Colonic mucosa (tissue), 4 donors: Measurements from ENCODE around the gene DCAKD. TPM values are rescaled to one million over a fixed set of nuclear protein-coding genes. Genes with fewer than 3 reads are reported as not detected.
A peak's percentile ranks its signal among the peaks of the same experiment; 100 is the strongest.

Experiments used
- DNase-seq: peaks from one replicate; pipeline ENCODE4 v3.0.0-alpha.2; 2020
- H3K27ac ChIP-seq: fragments of 200-600 bp; one replicate; pipeline ENCODE4 v1.8.0; 2021
- H3K27me3 ChIP-seq: fragments of 200-600 bp; one replicate; pipeline ENCODE4 v1.8.0; 2021
- H3K36me3 ChIP-seq: fragments of 200-600 bp; one replicate; pipeline ENCODE4 v1.8.0; 2021
- H3K4me1 ChIP-seq: fragments of 200-600 bp; one replicate; pipeline ENCODE4 v1.8.0; 2021; ENCODE audit warnings: mild to moderate bottlenecking
- H3K4me3 ChIP-seq: fragments of 200-600 bp; one replicate; pipeline ENCODE4 v1.8.0; 2021
- H3K9ac ChIP-seq, 2 donors: one replicate each; pipeline ENCODE4 v1.7.0; 2013; ENCODE audit warnings: control low read depth in 2 of 2, low read depth in 2 of 2, low read length in 2 of 2
- H3K9me3 ChIP-seq: fragments of 200-600 bp; one replicate; pipeline ENCODE4 v1.8.0; 2021
- CTCF ChIP-seq: fragments of 200-600 bp; IDR thresholded peaks from one replicate; pipeline ENCODE4 v1.8.0; 2022; ENCODE audit warnings: antibody characterized with exemption, mild to moderate bottlenecking
- intact Hi-C: fragments of 100-400 bp; cut with DNase I; formaldehyde crosslinking; loops from one replicate; pipeline ENCODE4 v1.14.1; 2022
- total RNA-seq, 2 donors: library from RNA; stranded (reverse); fragmentation: NEBNext Ultra II Directional in 1 of 2; extraction: Animal tissue kit (Norgen Biotek cat#: 25700) in 1 of 2; gene quantifications; one replicate each; pipeline ENCODE4 v1.2.1, GENCODE V29; 2021
- donor health status: healthy.
- donor health status: DM: no; HTN: no; CAD: no.
- donor health status: DM: no; HTN: no; CAD: no.

The DCAKD gene
- total RNA-seq, 2 donors from 2014 or later: 20.2 to 46.8 TPM

- Histone ChIP-seq H3K4me1 (no peaks in the 10 kb centered on the region), H3K9me3 (no peaks in the 10 kb centered on the region), H3K27me3 (no peaks in the 10 kb centered on the region), H3K4me3 (no peak overlapping the region), H3K36me3 (no peaks in the 10 kb centered on the region), H3K9ac (no peak overlapping the region), H3K27ac (peak overlapping the region; percentile 17)
- TF ChIP-seq CTCF: no peak
- intact Hi-C loops: no loop called here
- no peak for DNase-seq
Observed at GRCh38 chr17:45087978-45088377, 36.5 kb upstream of the DCAKD start.

GRCh38 chr17:45087504-45087975, 36.1 kb upstream of the DCAKD start:
- H3K9me3 ChIP-seq: no peaks in the 10 kb centered on the region
- H3K27ac ChIP-seq: peak overlapping the region; percentile 17
- no peak for TF ChIP-seq CTCF
- H3K4me1 ChIP-seq: no peaks in the 10 kb centered on the region
- H3K9ac ChIP-seq: no peak overlapping the region
- H3K4me3 ChIP-seq: no peak overlapping the region
- no peaks in the 10 kb centered on the region for H3K36me3 ChIP-seq
- H3K27me3 ChIP-seq: no peaks in the 10 kb centered on the region
- no peak for DNase-seq
- intact Hi-C loops: no loop called here

- Histone ChIP-seq H3K27me3 (no peaks in the 10 kb centered on the region), H3K4me1 (no peaks in the 10 kb centered on the region), H3K4me3 (no peak overlapping the region), H3K36me3 (no peaks in the 10 kb centered on the region), H3K9ac (no peak overlapping the region), H3K27ac (peak overlapping the region; percentile 17), H3K9me3 (no peaks in the 10 kb centered on the region)
- no peak for TF ChIP-seq CTCF
- DNase-seq: no peak
- intact Hi-C loops: no loop called here
Observed at GRCh38 chr17:45086865-45087503, 35.6 kb upstream of the DCAKD start.

GRCh38 chr17:45086391-45086790, 35.0 kb upstream of the DCAKD start:
- intact Hi-C loops: no loop called here
- Histone ChIP-seq H3K27ac (no peak overlapping the region), H3K36me3 (no peaks in the 10 kb centered on the region)

GRCh38 chr17:45081047-45081703, 29.7 kb upstream of the DCAKD start:
- TF ChIP-seq CTCF: no peak
- Histone ChIP-seq H3K9ac (no peak overlapping the region), H3K9me3 (no peaks in the 10 kb centered on the region), H3K27ac (no peak overlapping the region), H3K27me3 (no peaks in the 10 kb centered on the region), H3K4me1 (no peaks in the 10 kb centered on the region), H3K36me3 (no peaks in the 10 kb centered on the region), H3K4me3 (no peak overlapping the region)
- no peak for DNase-seq
- intact Hi-C loops: no loop called here

More at GRCh38 chr17:45086391-45086790, 35.0 kb upstream of the DCAKD start:
- Histone ChIP-seq H3K4me1 (no peaks in the 10 kb centered on the region), H3K27me3 (no peaks in the 10 kb centered on the region), H3K9me3 (no peaks in the 10 kb centered on the region), H3K4me3 (no peak overlapping the region), H3K9ac (no peak overlapping the region)
- TF ChIP-seq CTCF: no peak
- no peak for DNase-seq
